ENCODE data around the gene C2orf72. TPM values are rescaled to one million over a fixed set of nuclear protein-coding genes. Genes with fewer than 3 reads are reported as not detected.
A peak's percentile ranks its signal among the peaks of the same experiment; 100 is the strongest.

The C2orf72 gene
- total and polyA plus RNA-seq, 2 of the 13 experiments (the other 11 are each of a cell fraction or from before 2014, with no cell fraction given): 147 to 203 TPM

DNA sequence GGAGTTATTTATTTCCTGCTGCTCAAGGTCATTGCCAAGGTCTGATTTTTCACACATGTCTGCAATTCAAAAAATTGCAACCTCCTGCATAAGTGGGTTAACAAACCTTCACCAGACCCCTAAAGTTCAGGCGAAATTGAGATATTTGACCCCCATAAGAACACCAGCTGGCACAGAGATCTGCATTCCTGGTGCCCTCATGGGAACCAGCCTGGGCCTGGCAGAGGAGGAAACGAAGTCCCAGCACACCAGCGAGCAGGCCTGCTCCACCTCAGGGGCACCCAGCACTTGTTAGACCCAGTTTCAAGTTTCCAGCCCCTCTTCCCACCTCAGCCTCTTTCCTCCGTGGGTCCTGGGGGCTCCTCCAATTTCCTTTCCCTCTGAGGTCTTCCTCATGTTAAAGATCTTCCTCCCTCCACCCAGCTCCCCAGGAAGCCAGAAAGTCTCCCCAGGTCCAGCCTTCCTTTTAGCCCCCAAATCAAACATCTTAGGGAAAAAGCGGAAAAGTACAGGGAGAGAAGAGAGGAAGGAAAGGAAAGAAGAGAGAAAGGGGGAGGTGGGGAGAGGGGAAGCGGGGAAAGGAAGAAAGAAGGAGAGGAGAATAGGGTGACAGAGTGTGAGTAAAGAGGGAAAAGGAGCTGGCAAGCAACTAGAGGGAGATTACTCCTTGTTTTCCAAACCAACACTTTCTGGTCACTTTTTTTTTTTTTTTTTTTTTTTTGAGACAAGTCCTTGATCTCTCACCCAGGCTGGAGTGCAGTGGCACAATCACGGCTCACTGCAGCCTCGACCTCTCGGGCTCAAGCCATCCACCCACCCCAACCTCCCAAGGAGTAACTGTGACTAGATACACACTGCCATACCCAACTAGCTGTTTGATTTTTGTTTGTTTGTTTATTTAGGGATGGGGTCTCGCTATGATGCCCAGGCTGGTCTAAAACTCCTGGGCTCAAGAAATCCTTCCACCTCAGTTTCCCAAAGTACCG lies 3.9 kb upstream of the C2orf72 start (continued):
- TF ChIP-seq MAF1 (CRISPR knock-in tag; IDR thresholded peaks at IDR 0.05; ENCODE audit: borderline replicate concordance): no peak
- peak; percentile 44; the same call in 1 of the 2 replicates for TF ChIP-seq HNF4A (CRISPR knock-in tag; IDR thresholded peaks at IDR 0.05)
- no peak for TF ChIP-seq FOSL1 (CRISPR knock-in tag; IDR thresholded peaks at IDR 0.05; ENCODE audit: borderline replicate concordance)
- TF ChIP-seq, protein P1, sequence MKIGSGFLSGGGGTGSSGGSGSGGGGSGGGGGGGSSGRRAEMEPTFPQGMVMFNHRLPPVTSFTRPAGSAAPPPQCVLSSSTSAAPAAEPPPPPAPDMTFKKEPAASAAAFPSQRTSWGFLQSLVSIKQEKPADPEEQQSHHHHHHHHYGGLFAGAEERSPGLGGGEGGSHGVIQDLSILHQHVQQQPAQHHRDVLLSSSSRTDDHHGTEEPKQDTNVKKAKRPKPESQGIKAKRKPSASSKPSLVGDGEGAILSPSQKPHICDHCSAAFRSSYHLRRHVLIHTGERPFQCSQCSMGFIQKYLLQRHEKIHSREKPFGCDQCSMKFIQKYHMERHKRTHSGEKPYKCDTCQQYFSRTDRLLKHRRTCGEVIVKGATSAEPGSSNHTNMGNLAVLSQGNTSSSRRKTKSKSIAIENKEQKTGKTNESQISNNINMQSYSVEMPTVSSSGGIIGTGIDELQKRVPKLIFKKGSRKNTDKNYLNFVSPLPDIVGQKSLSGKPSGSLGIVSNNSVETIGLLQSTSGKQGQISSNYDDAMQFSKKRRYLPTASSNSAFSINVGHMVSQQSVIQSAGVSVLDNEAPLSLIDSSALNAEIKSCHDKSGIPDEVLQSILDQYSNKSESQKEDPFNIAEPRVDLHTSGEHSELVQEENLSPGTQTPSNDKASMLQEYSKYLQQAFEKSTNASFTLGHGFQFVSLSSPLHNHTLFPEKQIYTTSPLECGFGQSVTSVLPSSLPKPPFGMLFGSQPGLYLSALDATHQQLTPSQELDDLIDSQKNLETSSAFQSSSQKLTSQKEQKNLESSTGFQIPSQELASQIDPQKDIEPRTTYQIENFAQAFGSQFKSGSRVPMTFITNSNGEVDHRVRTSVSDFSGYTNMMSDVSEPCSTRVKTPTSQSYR (CRISPR knock-in tag; IDR thresholded peaks at IDR 0.05; ENCODE audit: borderline replicate concordance): no peak
- TF ChIP-seq TCF7 (IDR thresholded peaks at IDR 0.05; ENCODE audit: low read depth): no peak
- no peak for TF ChIP-seq KDM3A (CRISPR knock-in tag; IDR thresholded peaks at IDR 0.05; ENCODE audit: low read depth)
- TF ChIP-seq ZNF496 (CRISPR knock-in tag; IDR thresholded peaks at IDR 0.05; ENCODE audit: insufficient replicate concordance): no peak
- TF ChIP-seq KLF12 (CRISPR knock-in tag; IDR thresholded peaks at IDR 0.05; ENCODE audit: borderline replicate concordance): no peak
- TF ChIP-seq, protein P2, sequence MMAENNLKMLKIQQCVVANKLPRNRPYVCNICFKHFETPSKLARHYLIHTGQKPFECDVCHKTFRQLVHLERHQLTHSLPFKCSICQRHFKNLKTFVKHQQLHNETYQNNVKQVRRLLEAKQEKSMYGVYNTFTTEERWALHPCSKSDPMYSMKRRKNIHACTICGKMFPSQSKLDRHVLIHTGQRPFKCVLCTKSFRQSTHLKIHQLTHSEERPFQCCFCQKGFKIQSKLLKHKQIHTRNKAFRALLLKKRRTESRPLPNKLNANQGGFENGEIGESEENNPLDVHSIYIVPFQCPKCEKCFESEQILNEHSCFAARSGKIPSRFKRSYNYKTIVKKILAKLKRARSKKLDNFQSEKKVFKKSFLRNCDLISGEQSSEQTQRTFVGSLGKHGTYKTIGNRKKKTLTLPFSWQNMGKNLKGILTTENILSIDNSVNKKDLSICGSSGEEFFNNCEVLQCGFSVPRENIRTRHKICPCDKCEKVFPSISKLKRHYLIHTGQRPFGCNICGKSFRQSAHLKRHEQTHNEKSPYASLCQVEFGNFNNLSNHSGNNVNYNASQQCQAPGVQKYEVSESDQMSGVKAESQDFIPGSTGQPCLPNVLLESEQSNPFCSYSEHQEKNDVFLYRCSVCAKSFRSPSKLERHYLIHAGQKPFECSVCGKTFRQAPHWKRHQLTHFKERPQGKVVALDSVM (CRISPR knock-in tag; IDR thresholded peaks at IDR 0.05): no peak
- TF ChIP-seq ZFP36L2 (CRISPR knock-in tag; IDR thresholded peaks at IDR 0.05): no peak
- no peak for TF ChIP-seq ZNF616 (CRISPR knock-in tag; IDR thresholded peaks at IDR 0.05; ENCODE audit: low read depth)
- TF ChIP-seq ZNF598 (CRISPR knock-in tag; IDR thresholded peaks at IDR 0.05; ENCODE audit: borderline replicate concordance): peak; percentile 12; the same call in 1 of the 2 replicates
- no peak for TF ChIP-seq SIN3B (IDR thresholded peaks at IDR 0.05; ENCODE audit: low read length)
- TF ChIP-seq SRF (IDR thresholded peaks at IDR 0.05; ENCODE audit: low read depth, low read length): no peak
- no peak; the same call in 1 of the 2 replicates for TF ChIP-seq NR2F2 (IDR thresholded peaks at IDR 0.05; ENCODE audit: borderline replicate concordance, low read depth)
- no peak for TF ChIP-seq PHF20 (CRISPR knock-in tag; IDR thresholded peaks at IDR 0.05)
- TF ChIP-seq PAF1 (CRISPR knock-in tag; IDR thresholded peaks at IDR 0.05): no peak
- TF ChIP-seq, protein P3, sequence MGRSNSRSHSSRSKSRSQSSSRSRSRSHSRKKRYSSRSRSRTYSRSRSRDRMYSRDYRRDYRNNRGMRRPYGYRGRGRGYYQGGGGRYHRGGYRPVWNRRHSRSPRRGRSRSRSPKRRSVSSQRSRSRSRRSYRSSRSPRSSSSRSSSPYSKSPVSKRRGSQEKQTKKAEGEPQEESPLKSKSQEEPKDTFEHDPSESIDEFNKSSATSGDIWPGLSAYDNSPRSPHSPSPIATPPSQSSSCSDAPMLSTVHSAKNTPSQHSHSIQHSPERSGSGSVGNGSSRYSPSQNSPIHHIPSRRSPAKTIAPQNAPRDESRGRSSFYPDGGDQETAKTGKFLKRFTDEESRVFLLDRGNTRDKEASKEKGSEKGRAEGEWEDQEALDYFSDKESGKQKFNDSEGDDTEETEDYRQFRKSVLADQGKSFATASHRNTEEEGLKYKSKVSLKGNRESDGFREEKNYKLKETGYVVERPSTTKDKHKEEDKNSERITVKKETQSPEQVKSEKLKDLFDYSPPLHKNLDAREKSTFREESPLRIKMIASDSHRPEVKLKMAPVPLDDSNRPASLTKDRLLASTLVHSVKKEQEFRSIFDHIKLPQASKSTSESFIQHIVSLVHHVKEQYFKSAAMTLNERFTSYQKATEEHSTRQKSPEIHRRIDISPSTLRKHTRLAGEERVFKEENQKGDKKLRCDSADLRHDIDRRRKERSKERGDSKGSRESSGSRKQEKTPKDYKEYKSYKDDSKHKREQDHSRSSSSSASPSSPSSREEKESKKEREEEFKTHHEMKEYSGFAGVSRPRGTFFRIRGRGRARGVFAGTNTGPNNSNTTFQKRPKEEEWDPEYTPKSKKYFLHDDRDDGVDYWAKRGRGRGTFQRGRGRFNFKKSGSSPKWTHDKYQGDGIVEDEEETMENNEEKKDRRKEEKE (IDR thresholded peaks at IDR 0.05): no peak
- TF ChIP-seq SP4 (CRISPR knock-in tag; IDR thresholded peaks at IDR 0.05): no peak
- no peak for TF ChIP-seq MXI1 (IDR thresholded peaks at IDR 0.05; ENCODE audit: borderline replicate concordance, low read depth, low read length)
- no peak for TF ChIP-seq ZNF180 (CRISPR knock-in tag; IDR thresholded peaks at IDR 0.05; ENCODE audit: borderline replicate concordance, low read depth)

All from HepG2 (cell line).